ENCODE data around the gene KIF5B. TPM values are rescaled to one million over a fixed set of nuclear protein-coding genes. Genes with fewer than 3 reads are reported as not detected.

Gene KIF5B
- total RNA-seq, 4 donors from 2014 or later: 69.6 to 104 (median 75.2) TPM

DNA sequence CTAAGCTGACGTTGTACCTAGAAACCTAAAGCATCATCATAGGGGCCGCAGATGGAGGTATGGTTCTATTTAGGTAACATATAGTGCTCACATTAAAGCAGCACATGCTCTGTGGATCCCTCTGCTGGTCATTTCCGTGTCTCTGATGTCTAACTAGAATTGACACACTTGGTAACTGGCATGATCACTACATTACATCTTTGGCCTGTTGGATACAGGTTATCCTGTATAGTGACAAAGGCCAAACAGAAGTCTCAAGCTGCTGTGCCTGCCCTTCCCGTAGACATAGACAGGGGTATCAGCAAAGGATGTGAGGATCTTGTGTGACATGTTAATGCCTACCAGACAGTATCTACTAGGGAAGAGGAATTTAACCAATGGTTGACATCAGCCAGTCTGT, 51.2 kb downstream of the KIF5B start:
- no peak overlapping the region for H3K4me3 ChIP-seq
- TF ChIP-seq POLR2A (IDR thresholded peaks at IDR 0.05): no peak
- TF ChIP-seq, protein P1, sequence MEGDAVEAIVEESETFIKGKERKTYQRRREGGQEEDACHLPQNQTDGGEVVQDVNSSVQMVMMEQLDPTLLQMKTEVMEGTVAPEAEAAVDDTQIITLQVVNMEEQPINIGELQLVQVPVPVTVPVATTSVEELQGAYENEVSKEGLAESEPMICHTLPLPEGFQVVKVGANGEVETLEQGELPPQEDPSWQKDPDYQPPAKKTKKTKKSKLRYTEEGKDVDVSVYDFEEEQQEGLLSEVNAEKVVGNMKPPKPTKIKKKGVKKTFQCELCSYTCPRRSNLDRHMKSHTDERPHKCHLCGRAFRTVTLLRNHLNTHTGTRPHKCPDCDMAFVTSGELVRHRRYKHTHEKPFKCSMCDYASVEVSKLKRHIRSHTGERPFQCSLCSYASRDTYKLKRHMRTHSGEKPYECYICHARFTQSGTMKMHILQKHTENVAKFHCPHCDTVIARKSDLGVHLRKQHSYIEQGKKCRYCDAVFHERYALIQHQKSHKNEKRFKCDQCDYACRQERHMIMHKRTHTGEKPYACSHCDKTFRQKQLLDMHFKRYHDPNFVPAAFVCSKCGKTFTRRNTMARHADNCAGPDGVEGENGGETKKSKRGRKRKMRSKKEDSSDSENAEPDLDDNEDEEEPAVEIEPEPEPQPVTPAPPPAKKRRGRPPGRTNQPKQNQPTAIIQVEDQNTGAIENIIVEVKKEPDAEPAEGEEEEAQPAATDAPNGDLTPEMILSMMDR (IDR thresholded peaks at IDR 0.05): peak; percentile 18 to 46
- no peaks in the 10 kb centered on the region for H3K9me3 ChIP-seq
- no peaks in the 10 kb centered on the region for H3K27me3 ChIP-seq
- H3K4me1 ChIP-seq: no peaks in the 10 kb centered on the region
- no peak overlapping the region for H3K27ac ChIP-seq
- H3K36me3 ChIP-seq: peaks cover 15% of the 10 kb centered on the region
- DNase-seq (ENCODE audit: low spot score in 2 of 2): no peak
- 50% methylated on average over 4 of the region's 4 CpGs for WGBS

DNA sequence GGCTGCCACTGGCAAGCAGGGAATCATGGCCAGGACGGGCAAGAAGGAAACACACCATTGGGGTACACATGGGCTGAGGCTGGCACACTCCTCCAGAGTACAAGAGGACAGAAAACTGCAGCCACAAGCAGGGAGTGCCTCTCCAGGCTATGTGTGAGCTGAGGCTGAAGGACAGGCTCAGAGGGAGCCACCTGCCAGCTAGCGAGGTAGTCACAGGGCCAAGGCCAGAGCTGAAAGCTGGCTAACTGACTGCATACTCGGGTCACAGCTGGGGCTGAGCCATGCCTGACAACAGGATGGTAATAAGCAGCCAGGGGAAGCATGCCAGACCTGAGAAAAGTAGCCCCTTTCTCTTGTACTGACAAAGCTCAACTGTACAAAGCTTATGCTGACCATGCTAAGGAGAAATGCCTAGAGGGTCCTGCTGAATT, 52.0 kb downstream of the KIF5B start:
- Histone ChIP-seq H3K4me3 (no peak overlapping the region), H3K36me3 (peaks cover 8% of the 10 kb centered on the region), H3K9me3 (no peaks in the 10 kb centered on the region), H3K27ac (peak overlapping the region; percentile 37), H3K4me1 (no peaks in the 10 kb centered on the region), H3K27me3 (no peaks in the 10 kb centered on the region)
- TF ChIP-seq EP300 (IDR thresholded peaks at IDR 0.05) (no peak), POLR2AphosphoS5 (IDR thresholded peaks at IDR 0.05) (no peak), POLR2A (IDR thresholded peaks at IDR 0.05) (no peak)
- TF ChIP-seq, protein P1 (IDR thresholded peaks at IDR 0.05): no peak
- WGBS: 85% methylated on average over 3 of the region's 3 CpGs
- DNase-seq (ENCODE audit: low spot score in 2 of 2): no peak

DNA sequence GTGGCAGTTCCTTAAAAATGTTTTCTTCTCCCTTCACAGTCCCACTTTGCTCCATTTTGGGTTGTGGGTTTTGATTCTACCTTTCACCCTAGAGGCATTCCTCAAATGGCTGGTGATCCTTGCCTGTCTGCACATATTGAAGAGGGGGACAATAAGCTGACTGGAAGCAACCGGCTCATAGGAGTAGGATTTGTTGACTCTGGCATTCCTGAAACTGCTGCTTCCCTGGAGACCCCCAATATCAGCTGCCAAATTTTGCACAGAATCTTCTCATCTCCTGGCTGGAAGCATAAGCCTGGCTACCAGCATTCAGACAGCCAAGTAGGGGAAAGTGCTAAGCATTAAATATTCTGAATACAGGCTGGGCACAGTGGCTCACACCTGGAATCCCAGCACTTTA, 53.7 kb downstream of the KIF5B start:
- TF ChIP-seq, protein P1 (IDR thresholded peaks at IDR 0.05): no peak
- TF ChIP-seq POLR2AphosphoS5 (IDR thresholded peaks at IDR 0.05): no peak
- Histone ChIP-seq H3K27me3 (no peaks in the 10 kb centered on the region), H3K4me3 (no peak overlapping the region), H3K27ac (no peak overlapping the region), H3K9me3 (no peaks in the 10 kb centered on the region), H3K36me3 (no peaks in the 10 kb centered on the region), H3K4me1 (no peaks in the 10 kb centered on the region)
- 67% methylated on average over 1 of the region's 1 CpG for WGBS
- DNase-seq (ENCODE audit: low spot score in 2 of 2): no peak

DNA sequence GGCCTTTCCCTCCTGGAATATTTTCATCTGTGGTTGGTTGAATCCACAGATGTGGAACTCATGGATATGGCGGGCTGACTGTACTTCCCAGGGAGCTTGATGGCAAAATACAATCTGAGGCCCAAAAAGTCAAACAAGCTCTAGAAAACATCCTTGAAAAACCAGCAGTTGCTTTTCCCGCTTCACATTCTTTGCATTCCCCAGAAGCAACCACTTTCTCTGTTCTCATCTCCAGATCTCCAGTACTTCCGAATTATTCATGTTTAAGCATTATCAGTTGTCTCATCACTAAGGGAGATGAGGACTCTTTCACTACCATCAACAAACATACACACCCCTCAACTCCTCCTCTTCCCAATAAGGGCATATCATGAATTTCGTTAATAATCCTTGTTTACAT, 55.3 kb downstream of the KIF5B start:
- H3K4me1 ChIP-seq: no peaks in the 10 kb centered on the region
- H3K9me3 ChIP-seq: no peaks in the 10 kb centered on the region
- H3K4me3 ChIP-seq: no peak overlapping the region
- no peak for DNase-seq (ENCODE audit: low spot score in 2 of 2)
- WGBS: 48% methylated on average over 4 of the region's 4 CpGs
- H3K27me3 ChIP-seq: no peaks in the 10 kb centered on the region
- H3K36me3 ChIP-seq: no peaks in the 10 kb centered on the region
- no peak overlapping the region for H3K27ac ChIP-seq
- TF ChIP-seq, protein P1 (IDR thresholded peaks at IDR 0.05): no peak
- no peak for TF ChIP-seq EP300 (IDR thresholded peaks at IDR 0.05)
- TF ChIP-seq POLR2A (IDR thresholded peaks at IDR 0.05): no peak
- no peak for TF ChIP-seq POLR2AphosphoS5 (IDR thresholded peaks at IDR 0.05)

DNA sequence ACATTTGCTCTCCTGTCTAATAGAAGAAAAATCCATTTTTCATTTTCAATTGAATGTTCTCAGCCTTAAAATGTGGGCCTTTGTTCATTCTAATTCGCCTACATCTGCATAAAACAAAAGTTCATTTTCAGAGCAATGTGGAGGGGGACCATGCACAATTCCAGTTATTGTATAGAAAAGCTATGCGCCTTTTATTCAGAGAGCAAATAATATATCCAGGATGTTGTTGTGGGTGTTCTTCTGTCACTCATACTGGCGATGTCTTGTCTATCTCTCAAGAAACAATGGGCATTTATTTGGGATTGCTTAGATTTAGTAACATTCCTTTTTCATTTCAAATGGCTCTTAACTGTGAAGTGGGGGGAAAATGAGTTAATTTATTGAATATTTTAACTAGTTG, 56.4 kb downstream of the KIF5B start:
- no peaks in the 10 kb centered on the region for H3K36me3 ChIP-seq
- H3K27me3 ChIP-seq: no peaks in the 10 kb centered on the region
- WGBS: 85% methylated on average over 3 of the region's 3 CpGs
- H3K27ac ChIP-seq: no peak overlapping the region
- DNase-seq (ENCODE audit: low spot score in 2 of 2): no peak
- no peak for TF ChIP-seq POLR2AphosphoS5 (IDR thresholded peaks at IDR 0.05)
- TF ChIP-seq EP300 (IDR thresholded peaks at IDR 0.05): no peak
- TF ChIP-seq POLR2A (IDR thresholded peaks at IDR 0.05): no peak
- TF ChIP-seq, protein P1 (IDR thresholded peaks at IDR 0.05): no peak
- no peaks in the 10 kb centered on the region for H3K9me3 ChIP-seq
- no peaks in the 10 kb centered on the region for H3K4me1 ChIP-seq
- H3K4me3 ChIP-seq: no peak overlapping the region
